Mucosa of descending colon (tissue), 3 donors: Measurements from ENCODE around the gene TBC1D7. TPM values are rescaled to one million over a fixed set of nuclear protein-coding genes. Genes with fewer than 3 reads are reported as not detected.

Experiments used
- ATAC-seq: fragments of 200-7000 bp; cut with Tn5 transposase; one replicate; pipeline ENCODE4 v1.9.1; 2020; ENCODE audit warnings: mild to moderate bottlenecking, moderate library complexity
- DNase-seq, 3 donors: peaks; one replicate each; pipeline ENCODE4 v3.0.0-alpha.2; 2020
- H3K36me3 ChIP-seq: fragments of 200-600 bp; one replicate; pipeline ENCODE4 v1.8.0; 2021; ENCODE audit warnings: low read depth, mild to moderate bottlenecking
- H3K4me1 ChIP-seq: fragments of 200-600 bp; one replicate; pipeline ENCODE4 v1.8.0; 2021; ENCODE audit warnings: low read depth, mild to moderate bottlenecking
- H3K4me3 ChIP-seq: fragments of 200-600 bp; one replicate; pipeline ENCODE4 v1.8.0; 2021; ENCODE audit warnings: mild to moderate bottlenecking
- H3K9me3 ChIP-seq: fragments of 200-600 bp; one replicate; pipeline ENCODE4 v1.8.0; 2021; ENCODE audit warnings: mild to moderate bottlenecking
- intact Hi-C, 2 donors: fragments of 100-400 bp; cut with DNase I in 1 of 2; cut with micrococcal nuclease in 1 of 2; formaldehyde crosslinking; loops; one replicate each; pipeline versions ENCODE4 v1.11.0 to v1.11.1; 2022; cut with DNase I, micrococcal nuclease
- total RNA-seq, 3 donors: library from RNA; stranded (reverse); fragmentation: NEBNext Ultra II Directional in 2 of 3; extraction: Animal tissue kit (Norgen Biotek cat#: 25700) in 2 of 3; gene quantifications; one replicate each; pipeline versions ENCODE4 v1.2.1 to v1.2.4, GENCODE V29; 2021 to 2023
- TF ChIP-seq, protein P1 (sequence below): fragments of 200-600 bp; IDR thresholded peaks from one replicate; pipeline ENCODE4 v1.8.0; 2022; ENCODE audit warnings: antibody characterized with exemption, mild to moderate bottlenecking
- donor health status: DM: no; HTN: no; CAD: no; lungs with moderate emphysema.
- donor health status: DM: no; HTN: no; CAD: no.
- donor health status: DM: no; HTN: yes; CAD: no.

The TBC1D7 gene
- total RNA-seq, 3 donors from 2014 or later = 14.0 to 25.7 (median 22.4) TPM

DNA sequence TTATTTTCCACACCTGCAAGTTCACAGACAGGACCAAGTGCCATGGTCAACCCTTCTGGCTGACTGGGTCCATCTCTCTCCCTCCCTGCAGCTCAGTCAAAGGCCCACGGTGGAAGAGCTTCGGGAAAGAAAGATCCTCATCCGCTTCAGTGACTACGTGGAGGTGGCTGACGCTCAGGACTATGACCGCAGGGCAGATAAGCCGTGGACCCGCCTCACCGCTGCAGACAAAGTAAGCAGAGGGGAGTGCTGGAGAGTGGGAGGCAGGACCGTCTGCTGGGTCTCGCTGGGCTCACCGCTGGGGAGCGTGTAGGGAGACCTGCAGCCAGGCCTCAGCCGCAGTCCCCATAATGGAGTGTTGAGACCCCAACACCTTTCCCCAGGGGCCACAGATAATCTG lies 45.0 kb downstream of the TBC1D7 start:
- H3K4me1 ChIP-seq = no peaks in the 10 kb centered on the region
- ATAC-seq = no peak
- H3K36me3 ChIP-seq = no peaks in the 10 kb centered on the region
- no peak overlapping the region for H3K4me3 ChIP-seq
- intact Hi-C loops = no loop called here
- peaks cover 13% of the 10 kb centered on the region for H3K9me3 ChIP-seq
- no peak for DNase-seq
- TF ChIP-seq, protein P1, sequence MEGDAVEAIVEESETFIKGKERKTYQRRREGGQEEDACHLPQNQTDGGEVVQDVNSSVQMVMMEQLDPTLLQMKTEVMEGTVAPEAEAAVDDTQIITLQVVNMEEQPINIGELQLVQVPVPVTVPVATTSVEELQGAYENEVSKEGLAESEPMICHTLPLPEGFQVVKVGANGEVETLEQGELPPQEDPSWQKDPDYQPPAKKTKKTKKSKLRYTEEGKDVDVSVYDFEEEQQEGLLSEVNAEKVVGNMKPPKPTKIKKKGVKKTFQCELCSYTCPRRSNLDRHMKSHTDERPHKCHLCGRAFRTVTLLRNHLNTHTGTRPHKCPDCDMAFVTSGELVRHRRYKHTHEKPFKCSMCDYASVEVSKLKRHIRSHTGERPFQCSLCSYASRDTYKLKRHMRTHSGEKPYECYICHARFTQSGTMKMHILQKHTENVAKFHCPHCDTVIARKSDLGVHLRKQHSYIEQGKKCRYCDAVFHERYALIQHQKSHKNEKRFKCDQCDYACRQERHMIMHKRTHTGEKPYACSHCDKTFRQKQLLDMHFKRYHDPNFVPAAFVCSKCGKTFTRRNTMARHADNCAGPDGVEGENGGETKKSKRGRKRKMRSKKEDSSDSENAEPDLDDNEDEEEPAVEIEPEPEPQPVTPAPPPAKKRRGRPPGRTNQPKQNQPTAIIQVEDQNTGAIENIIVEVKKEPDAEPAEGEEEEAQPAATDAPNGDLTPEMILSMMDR = no peak

DNA sequence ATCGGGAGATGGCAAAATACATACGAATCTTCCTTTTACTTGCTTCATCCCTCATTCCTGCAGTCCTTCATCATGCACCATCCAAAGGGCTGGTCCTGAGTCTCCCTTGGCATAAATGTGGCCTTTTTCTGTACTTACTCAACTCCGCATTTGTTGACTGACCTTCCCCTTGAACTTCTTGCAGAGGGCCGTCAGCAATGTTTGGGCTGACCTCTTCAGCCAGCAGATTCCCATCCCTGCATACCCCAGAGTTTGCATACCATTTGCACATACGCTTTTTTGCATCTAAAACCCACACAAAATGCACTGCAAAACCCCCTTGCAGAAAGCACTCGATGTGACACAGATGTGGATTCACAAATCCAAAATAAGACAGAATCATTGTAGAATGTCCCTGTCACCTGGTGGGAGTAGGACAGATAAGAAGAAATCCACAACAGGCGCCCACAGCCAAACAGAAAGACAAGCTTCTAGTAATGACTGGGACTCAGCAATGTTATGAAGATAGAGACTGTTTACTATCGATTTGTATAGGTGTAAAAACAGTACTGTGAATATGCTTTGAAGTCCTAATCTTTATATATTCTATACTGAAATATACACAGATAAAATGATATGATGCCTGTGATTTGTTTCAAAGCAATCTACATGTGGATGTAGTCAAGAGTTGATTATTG lies 45.8 kb downstream of the TBC1D7 start:
- no peak overlapping the region for H3K4me3 ChIP-seq
- intact Hi-C loops = no loop called here
- peaks cover 12% of the 10 kb centered on the region for H3K9me3 ChIP-seq
- H3K36me3 ChIP-seq = no peaks in the 10 kb centered on the region
- H3K4me1 ChIP-seq = no peaks in the 10 kb centered on the region
- ATAC-seq (no peak), DNase-seq (no peak)
- TF ChIP-seq, protein P1 = no peak

DNA sequence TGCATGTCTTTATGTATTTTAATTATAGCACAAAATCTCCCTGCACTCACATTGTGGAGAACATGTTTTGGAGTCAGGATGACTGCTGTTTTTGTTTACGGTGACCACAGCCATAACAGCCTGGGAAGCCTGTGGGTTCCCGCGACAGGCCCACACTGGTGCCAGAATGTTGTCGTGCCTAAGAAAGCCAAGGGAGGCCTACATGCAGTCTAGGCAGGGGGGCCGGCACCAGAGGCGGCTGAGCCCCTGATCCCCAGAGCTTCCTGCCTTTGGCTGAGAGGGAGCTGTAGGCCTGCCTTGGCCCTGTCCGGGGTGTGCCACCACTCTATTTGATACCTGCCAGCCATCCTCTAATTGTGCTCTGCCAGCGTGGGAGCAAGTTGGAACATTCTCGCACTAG lies 46.7 kb downstream of the TBC1D7 start:
- no peak for DNase-seq
- no peaks in the 10 kb centered on the region for H3K36me3 ChIP-seq
- TF ChIP-seq, protein P1 = no peak
- no peaks in the 10 kb centered on the region for H3K4me1 ChIP-seq
- H3K9me3 ChIP-seq = peaks cover 3% of the 10 kb centered on the region
- no peak overlapping the region for H3K4me3 ChIP-seq
- intact Hi-C loops = no loop called here
- no peak for ATAC-seq

DNA sequence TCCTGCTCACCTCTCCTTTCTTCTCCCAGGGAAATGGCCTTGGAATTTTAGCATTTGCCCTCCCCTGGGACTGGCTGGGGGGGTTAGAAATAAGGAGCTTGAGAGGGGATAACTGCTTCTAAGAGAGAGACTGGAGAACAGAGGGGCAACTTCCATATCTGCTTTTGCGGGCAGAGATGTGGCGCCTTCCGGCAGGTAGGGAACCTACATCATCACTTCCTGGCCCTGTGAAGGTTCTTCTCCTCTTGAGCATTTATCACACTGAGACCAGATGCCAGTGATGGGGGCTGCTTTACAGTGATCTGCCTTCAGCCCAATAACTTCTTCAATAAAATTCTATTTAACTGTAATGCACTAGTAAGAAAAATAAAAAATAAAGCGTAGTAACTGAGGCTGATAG lies 48.1 kb downstream of the TBC1D7 start:
- TF ChIP-seq, protein P1 = no peak
- intact Hi-C loops = no loop called here
- DNase-seq (no peak), ATAC-seq (no peak)
- no peaks in the 10 kb centered on the region for H3K4me1 ChIP-seq
- no peaks in the 10 kb centered on the region for H3K9me3 ChIP-seq
- H3K4me3 ChIP-seq = no peak overlapping the region
- H3K36me3 ChIP-seq = no peaks in the 10 kb centered on the region

DNA sequence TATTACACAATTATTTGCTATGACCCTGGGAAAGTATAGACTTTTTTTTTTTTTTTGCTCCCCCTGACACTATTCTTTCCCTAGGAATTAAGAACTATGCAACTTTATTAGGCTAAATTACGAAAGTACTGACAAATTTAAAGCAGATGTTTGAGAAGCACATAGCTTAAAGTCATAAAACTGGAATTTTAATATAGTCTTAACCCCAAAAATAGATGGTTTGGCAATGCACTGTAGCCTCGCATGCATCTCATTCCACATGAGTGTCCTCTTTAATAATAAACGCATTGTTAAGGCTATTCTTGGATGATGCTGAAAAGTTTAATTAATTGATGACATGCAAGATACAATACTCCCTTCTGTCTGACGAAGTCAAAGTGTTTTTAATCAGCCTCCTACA lies 49.3 kb downstream of the TBC1D7 start:
- Histone ChIP-seq H3K36me3 (no peaks in the 10 kb centered on the region), H3K4me1 (no peaks in the 10 kb centered on the region), H3K9me3 (no peaks in the 10 kb centered on the region), H3K4me3 (no peak overlapping the region)
- ATAC-seq (no peak), DNase-seq (no peak)
- TF ChIP-seq, protein P1 = no peak
- intact Hi-C loops = no loop called here

DNA sequence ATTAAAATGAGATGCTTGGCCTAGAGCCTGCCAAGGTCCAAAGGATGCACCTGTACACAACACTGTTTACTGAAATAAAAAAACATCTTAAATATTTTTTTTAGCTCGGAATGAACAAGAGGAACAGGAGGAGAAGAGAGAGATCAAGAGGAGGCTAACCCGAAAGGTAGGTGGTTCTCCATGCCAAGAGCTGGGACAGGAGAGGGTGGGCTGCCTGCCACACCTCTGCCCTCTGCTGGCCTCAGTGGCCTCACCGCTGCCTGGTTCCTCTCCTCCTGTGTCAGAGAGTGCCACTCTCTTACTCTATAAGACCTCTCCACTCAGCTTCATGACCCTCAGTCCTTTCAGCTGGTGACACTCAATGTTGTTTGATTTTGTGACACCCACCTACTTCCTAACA lies 50.2 kb downstream of the TBC1D7 start:
- Histone ChIP-seq H3K4me1 (no peaks in the 10 kb centered on the region), H3K4me3 (no peak overlapping the region), H3K36me3 (no peaks in the 10 kb centered on the region), H3K9me3 (no peaks in the 10 kb centered on the region)
- no peak for DNase-seq
- no peak for ATAC-seq
- intact Hi-C loops = no loop called here
- TF ChIP-seq, protein P1 = no peak
